BLaER1 treated with 17β-estradiol and CSF1 and Interleukin-3, amounts not matched to agents 10 nM and 100 nM (cell line): ENCODE data around the gene SELENOS.

Source experiments
- H3K27ac ChIP-seq, 11 experiments: shearing (Covaris generic); formaldehyde crosslinking; 2 replicates each; pipeline ENCODE4 v1.8.1; 2022
- H3K27me3 ChIP-seq, 11 experiments: shearing (Covaris generic); formaldehyde crosslinking; 2 replicates each; pipeline ENCODE4 v1.8.1; 2022
- H3K36me3 ChIP-seq, 11 experiments: shearing (Covaris generic); formaldehyde crosslinking; 2 replicates each; pipeline ENCODE4 v1.8.1; 2022
- H3K4me1 ChIP-seq, 10 experiments: shearing (Covaris generic); formaldehyde crosslinking; 2 replicates each; pipeline ENCODE4 v1.8.1; 2022
- H3K4me2 ChIP-seq, 11 experiments: shearing (Covaris generic); formaldehyde crosslinking; 2 replicates each; pipeline ENCODE4 v1.8.1; 2022
- H3K4me3 ChIP-seq, 10 experiments: shearing (Covaris generic); formaldehyde crosslinking; 2 replicates each; pipeline ENCODE4 v1.8.1; 2022
- H3K9ac ChIP-seq, 11 experiments: shearing (Covaris generic); formaldehyde crosslinking; 2 replicates each; pipeline ENCODE4 v1.8.1; 2022
- H3K9me3 ChIP-seq, 11 experiments: shearing (Covaris generic); formaldehyde crosslinking; replicated peaks in 1 of 11; 2 replicates each; pipeline ENCODE4 v1.8.1; 2022
- H4K20me1 ChIP-seq, 11 experiments: shearing (Covaris generic); formaldehyde crosslinking; 2 replicates each; pipeline ENCODE4 v1.8.1; 2022
- Cebpa-rat ChIP-seq, 11 experiments: shearing (Covaris generic); IDR thresholded peaks; 2 replicates each; pipeline ENCODE4 v1.8.1; 2022

Gene SELENOS

DNA sequence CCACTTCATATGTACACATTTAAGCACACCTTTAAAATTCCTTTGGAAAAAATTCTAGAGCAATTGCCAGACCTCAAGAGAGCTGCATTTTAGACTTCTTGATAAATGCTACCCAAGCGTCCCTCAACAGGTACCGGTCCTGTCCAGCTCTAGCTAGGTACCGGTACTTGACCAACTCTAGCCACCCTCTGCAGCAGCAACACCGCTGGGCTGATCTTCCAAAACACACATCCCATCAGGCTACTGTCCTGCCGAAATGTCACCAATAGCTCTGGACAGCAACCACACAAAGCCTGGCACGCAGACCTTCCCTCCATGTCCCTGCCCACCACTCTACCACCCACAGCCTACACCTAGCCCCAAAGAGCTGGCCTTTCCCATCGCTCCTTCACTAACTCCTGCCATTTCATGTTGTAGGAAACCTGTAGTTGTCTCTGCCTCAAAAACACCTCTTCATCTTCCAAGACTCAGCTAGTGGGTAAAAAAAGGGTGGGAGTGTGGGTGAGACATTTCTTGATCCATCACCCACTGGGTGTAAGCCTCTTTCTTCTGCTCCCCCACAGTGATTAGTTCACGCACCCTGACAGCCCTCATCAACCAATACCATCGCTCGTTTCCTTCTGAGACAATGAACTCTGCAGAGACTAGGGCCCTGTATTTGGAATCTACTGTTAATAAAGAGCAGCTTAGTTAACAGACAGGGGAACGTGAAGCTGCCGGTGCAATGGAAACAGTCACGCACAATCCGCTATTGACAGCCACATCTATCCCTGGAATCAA is 32.2 kb downstream of the SELENOS start:
- H3K4me2 ChIP-seq: peak overlapping the region; percentile 85 to 100 (median 95)
- H3K36me3 ChIP-seq: peaks cover 0 to 68% (median 20%) of the 10 kb centered on the region in 11 experiments; a peak in 15 of 22 replicates

DNA sequence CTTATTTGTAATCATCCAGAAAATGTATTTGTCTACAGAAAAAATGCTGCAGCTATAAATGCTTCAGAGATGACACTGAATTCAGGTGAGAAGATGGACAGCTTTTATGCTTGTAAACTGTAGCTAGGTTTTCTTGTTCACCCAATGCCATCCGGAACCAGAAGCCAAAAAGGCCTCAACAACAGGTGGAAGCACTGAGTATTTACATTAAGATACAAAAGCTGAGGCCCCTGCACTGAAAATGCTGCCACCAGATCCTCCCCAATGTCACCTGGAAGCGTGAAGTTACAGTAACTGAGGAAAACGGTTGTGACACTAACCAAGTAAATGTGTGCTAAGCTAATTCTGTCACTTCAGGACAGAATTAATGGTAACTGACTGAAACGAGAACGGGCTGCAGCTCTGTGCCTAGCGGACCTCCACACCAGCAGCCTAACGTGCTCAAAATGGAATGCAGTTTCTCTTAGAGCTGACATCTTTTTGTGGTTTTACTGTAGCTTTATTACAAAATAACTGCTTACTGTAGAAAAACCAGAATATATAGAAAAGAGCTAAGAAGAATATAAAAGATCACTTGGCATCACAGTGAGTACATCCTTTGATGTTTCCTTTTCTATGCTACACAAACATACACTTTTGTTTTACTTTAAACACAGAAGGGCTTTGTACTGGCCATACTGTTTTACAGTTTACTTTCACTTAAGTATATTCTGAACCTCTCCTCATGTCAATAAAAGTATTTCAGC is 33.1 kb downstream of the SELENOS start:
- H3K36me3 ChIP-seq: peaks cover 0 to 76% (median 26%) of the 10 kb centered on the region in 11 experiments; a peak in 15 of 22 replicates
- TF ChIP-seq Cebpa-rat (IDR thresholded peaks at IDR 0.05): no peak
- peaks cover 0 to 12% (median 7%) of the 10 kb centered on the region in 11 experiments; a peak in 14 of 22 replicates for H3K9me3 ChIP-seq
- peak overlapping the region in 4 of 10 experiments; percentile 1 to 30 (median 4); a peak in 3 of 20 replicates for H3K4me3 ChIP-seq
- peaks cover 10 to 99% (median 30%) of the 10 kb centered on the region in 11 experiments; a peak in 18 of 22 replicates for H4K20me1 ChIP-seq
- peaks cover 99 to 100% (median 100%) of the 10 kb centered on the region in 10 experiments for H3K4me1 ChIP-seq
- peak overlapping the region; percentile 7 to 82 (median 77); a peak in 17 of 22 replicates for H3K9ac ChIP-seq
- peak overlapping the region; percentile 85 to 100 (median 95) for H3K4me2 ChIP-seq
- H3K27me3 ChIP-seq: no peaks in the 10 kb centered on the region
- H3K27ac ChIP-seq: peak overlapping the region in 9 of 11 experiments; percentile 77 to 97 (median 95); a peak in 17 of 22 replicates

More for the DNA sequence above, 32.2 kb downstream of the SELENOS start:
- Histone ChIP-seq H3K4me1 (peaks cover 99 to 100% (median 100%) of the 10 kb centered on the region in 10 experiments), H3K4me3 (peak overlapping the region in 3 of 10 experiments; percentile 3 to 6 (median 4); a peak in 2 of 20 replicates), H4K20me1 (peaks cover 16 to 99% (median 39%) of the 10 kb centered on the region in 11 experiments; a peak in 19 of 22 replicates), H3K27ac (peak overlapping the region in 9 of 11 experiments; percentile 11 to 97 (median 95); a peak in 17 of 22 replicates), H3K9me3 (peaks cover 0 to 4% (median 0%) of the 10 kb centered on the region in 11 experiments; a peak in 3 of 22 replicates), H3K27me3 (no peaks in the 10 kb centered on the region), H3K9ac (peak overlapping the region in 9 of 11 experiments; percentile 7 to 82 (median 77); a peak in 14 of 22 replicates)
- no peak for TF ChIP-seq Cebpa-rat (IDR thresholded peaks at IDR 0.05)

DNA sequence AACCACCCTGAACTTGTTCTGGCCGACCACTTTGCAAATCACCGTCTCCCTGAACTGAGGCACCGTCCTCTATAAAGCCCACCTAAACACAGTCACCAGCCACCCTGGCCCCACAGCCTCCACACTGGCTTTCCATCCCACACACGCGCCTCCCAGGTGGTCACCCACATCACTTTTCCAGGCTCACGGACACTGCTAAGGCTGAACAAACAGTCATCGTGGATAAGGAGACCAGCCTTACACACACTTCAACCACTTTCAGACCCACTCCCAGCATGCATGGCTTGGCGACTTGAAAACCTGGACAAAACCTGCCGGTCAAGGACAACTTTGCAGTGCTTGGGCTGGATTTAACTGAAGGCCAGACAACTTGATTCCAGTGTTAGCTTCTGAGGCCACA is 33.9 kb downstream of the SELENOS start:
- Histone ChIP-seq H3K9me3 (peaks cover 0 to 20% (median 15%) of the 10 kb centered on the region in 11 experiments; a peak in 15 of 22 replicates), H3K27me3 (no peaks in the 10 kb centered on the region), H3K4me3 (no peak overlapping the region), H3K4me2 (peak overlapping the region; percentile 85 to 100 (median 95)), H4K20me1 (peaks cover 10 to 100% (median 22%) of the 10 kb centered on the region in 11 experiments; a peak in 18 of 22 replicates), H3K4me1 (peaks cover 91 to 96% (median 93%) of the 10 kb centered on the region in 10 experiments), H3K27ac (peak overlapping the region in 10 of 11 experiments; percentile 61 to 97 (median 94); a peak in 19 of 22 replicates), H3K36me3 (peaks cover 0 to 78% (median 33%) of the 10 kb centered on the region in 11 experiments; a peak in 17 of 22 replicates), H3K9ac (peak overlapping the region in 8 of 11 experiments; percentile 68 to 82 (median 78); a peak in 17 of 22 replicates)
- TF ChIP-seq Cebpa-rat (IDR thresholded peaks at IDR 0.05): no peak

DNA sequence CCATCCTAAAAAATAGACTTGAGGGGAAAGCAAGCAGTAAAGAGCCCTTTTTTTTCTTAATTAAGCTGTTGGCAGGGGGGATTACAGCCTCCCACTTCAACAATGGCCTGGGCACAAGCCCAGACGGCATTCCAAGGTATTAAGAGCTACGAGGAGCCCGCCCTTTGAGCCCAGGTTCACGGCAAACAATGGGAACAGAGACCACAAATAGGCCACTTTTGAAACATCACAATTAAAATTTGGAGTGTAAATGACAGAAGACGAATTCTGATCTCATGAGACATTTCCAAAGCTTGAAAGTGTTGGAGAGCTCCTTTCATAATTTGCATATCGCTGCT is 34.3 kb downstream of the SELENOS start:
- peaks cover 5 to 98% (median 18%) of the 10 kb centered on the region in 11 experiments; a peak in 15 of 22 replicates for H4K20me1 ChIP-seq
- H3K27me3 ChIP-seq: no peaks in the 10 kb centered on the region
- H3K9me3 ChIP-seq: peaks cover 0 to 24% (median 20%) of the 10 kb centered on the region in 11 experiments; a peak in 16 of 22 replicates
- H3K9ac ChIP-seq: peak overlapping the region; percentile 5 to 82 (median 77); a peak in 19 of 22 replicates
- H3K36me3 ChIP-seq: peaks cover 0 to 78% (median 36%) of the 10 kb centered on the region in 11 experiments; a peak in 17 of 22 replicates
- H3K27ac ChIP-seq: peak overlapping the region in 10 of 11 experiments; percentile 61 to 97 (median 94); a peak in 20 of 22 replicates
- peaks cover 86 to 92% (median 89%) of the 10 kb centered on the region in 10 experiments for H3K4me1 ChIP-seq
- TF ChIP-seq Cebpa-rat (IDR thresholded peaks at IDR 0.05): no peak
- H3K4me2 ChIP-seq: peak overlapping the region; percentile 85 to 100 (median 95)
- peak overlapping the region in 6 of 10 experiments; percentile 2 to 34 (median 25); a peak in 4 of 20 replicates for H3K4me3 ChIP-seq

DNA sequence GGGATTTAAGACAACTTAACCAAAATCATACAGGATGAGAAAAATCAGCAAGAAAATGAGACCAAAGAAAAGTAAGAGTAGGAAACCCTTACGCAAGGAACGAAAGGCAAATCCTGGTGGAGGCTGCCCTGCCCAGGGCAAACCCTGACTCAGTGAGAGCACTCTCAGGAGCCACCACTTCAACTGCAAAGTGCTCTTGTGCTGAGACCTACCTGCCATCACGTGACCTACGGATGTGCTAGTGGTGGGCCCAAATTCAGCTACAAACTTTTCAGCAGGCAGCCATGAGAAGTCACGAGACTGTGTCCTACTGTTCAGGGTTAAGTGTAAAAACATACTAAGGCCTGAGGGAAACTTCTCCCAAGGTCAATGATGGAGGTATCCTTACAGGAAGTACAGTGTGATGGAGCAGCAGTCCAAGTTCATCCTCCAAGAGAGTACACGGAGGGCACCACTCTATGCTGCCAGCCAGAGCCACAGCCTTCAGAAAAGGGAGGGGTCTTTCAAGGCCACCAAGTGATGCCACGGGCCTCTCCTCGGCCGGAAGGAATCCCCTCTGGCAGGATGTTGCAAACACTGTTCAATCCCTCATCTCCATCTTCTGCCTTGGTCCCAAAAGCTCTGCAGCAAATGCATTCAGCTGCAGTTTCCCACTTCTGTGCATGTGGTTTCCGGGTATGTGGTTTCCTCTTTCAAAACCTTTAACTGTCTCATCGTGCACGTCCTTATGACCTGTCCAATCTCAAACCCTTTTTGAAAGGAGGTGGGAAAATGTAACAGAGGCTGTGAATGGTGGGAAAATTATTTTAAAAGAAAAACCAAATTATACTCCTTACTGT is 34.9 kb downstream of the SELENOS start:
- peak overlapping the region in 8 of 10 experiments; percentile 14 to 47 (median 36); a peak in 13 of 20 replicates for H3K4me3 ChIP-seq
- H3K27me3 ChIP-seq: no peaks in the 10 kb centered on the region
- peaks cover 80 to 88% (median 83%) of the 10 kb centered on the region in 10 experiments for H3K4me1 ChIP-seq
- peaks cover 5 to 78% (median 37%) of the 10 kb centered on the region in 11 experiments; a peak in 18 of 22 replicates for H3K36me3 ChIP-seq
- H4K20me1 ChIP-seq: peaks cover 1 to 92% (median 12%) of the 10 kb centered on the region in 11 experiments; a peak in 15 of 22 replicates
- peaks cover 0 to 30% (median 26%) of the 10 kb centered on the region in 11 experiments; a peak in 18 of 22 replicates for H3K9me3 ChIP-seq
- TF ChIP-seq Cebpa-rat (IDR thresholded peaks at IDR 0.05): peak in 7 of 11 experiments; percentile 56 to 86 (median 73); a peak in 13 of 22 replicates
- H3K4me2 ChIP-seq: peak overlapping the region; percentile 85 to 100 (median 95)
- H3K9ac ChIP-seq: peak overlapping the region; percentile 5 to 82 (median 77); a peak in 19 of 22 replicates
- peak overlapping the region in 10 of 11 experiments; percentile 61 to 97 (median 94); a peak in 20 of 22 replicates for H3K27ac ChIP-seq

DNA sequence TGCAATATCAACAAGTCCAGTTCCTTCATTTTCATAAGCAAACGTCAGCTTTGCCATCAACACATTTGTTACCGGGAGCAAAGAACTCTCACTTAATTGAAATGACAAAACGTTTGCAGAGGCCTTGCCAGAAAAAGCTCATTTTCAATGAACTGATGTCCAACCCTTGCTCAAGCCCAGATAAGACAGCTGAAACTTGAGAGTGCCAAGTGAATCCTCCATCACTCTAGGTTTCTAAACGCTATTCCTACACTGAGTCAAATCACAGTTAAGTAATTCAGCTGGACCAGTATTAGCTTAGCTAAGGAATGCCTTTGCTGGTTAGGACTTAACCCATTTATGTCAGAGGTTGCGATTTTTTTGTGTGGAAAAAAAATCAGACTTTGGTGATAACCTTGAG is 36.9 kb downstream of the SELENOS start:
- Histone ChIP-seq H3K4me2 (peak overlapping the region; percentile 9 to 99 (median 94); a peak in 19 of 22 replicates), H3K27me3 (no peaks in the 10 kb centered on the region), H3K9ac (no peak overlapping the region), H3K36me3 (peaks cover 12 to 78% (median 57%) of the 10 kb centered on the region in 11 experiments), H3K4me3 (no peak overlapping the region), H3K9me3 (peaks cover 8 to 48% (median 43%) of the 10 kb centered on the region in 11 experiments; a peak in 20 of 22 replicates), H3K27ac (peak overlapping the region in 9 of 11 experiments; percentile 10 to 97 (median 95); a peak in 14 of 22 replicates), H4K20me1 (peaks cover 0 to 74% (median 13%) of the 10 kb centered on the region in 11 experiments; a peak in 10 of 22 replicates), H3K4me1 (peaks cover 60 to 69% (median 63%) of the 10 kb centered on the region in 10 experiments)
- TF ChIP-seq Cebpa-rat (IDR thresholded peaks at IDR 0.05): no peak

DNA sequence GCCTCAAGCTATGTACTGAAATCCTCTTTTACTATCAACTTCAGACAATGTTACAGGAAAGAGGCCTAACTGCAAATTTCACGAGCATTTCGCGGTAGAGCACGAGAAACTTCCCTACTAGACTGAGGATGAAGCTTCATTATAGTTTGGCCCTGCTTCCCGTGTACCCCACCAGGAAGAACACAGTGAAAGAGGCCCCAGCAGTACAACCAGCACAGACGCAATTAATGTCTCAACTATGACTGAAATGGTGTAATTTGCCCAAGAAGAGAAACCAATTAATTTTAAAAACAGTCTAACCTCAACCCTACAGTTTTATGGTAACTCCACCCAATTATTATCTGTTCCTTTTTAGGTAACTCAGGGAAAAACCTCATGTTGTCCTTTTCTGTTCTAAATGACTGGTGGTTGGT is 37.6 kb downstream of the SELENOS start:
- H3K9me3 ChIP-seq: peaks cover 8 to 53% (median 44%) of the 10 kb centered on the region in 11 experiments; a peak in 20 of 22 replicates
- peak overlapping the region; percentile 6 to 99 (median 88); a peak in 17 of 22 replicates for H3K4me2 ChIP-seq
- H3K9ac ChIP-seq: no peak overlapping the region
- no peaks in the 10 kb centered on the region for H3K27me3 ChIP-seq
- TF ChIP-seq Cebpa-rat (IDR thresholded peaks at IDR 0.05): no peak
- H3K4me1 ChIP-seq: peaks cover 54 to 63% (median 57%) of the 10 kb centered on the region in 10 experiments
- peaks cover 18 to 82% (median 63%) of the 10 kb centered on the region in 11 experiments for H3K36me3 ChIP-seq
- peaks cover 0 to 68% (median 11%) of the 10 kb centered on the region in 11 experiments; a peak in 11 of 22 replicates for H4K20me1 ChIP-seq
- peak overlapping the region in 9 of 11 experiments; percentile 10 to 97 (median 94); a peak in 15 of 22 replicates for H3K27ac ChIP-seq
- no peak overlapping the region for H3K4me3 ChIP-seq
